HUES48 (cell line): ENCODE measurements around the gene PTGR1.

Source experiments
- H3K27ac ChIP-seq: one replicate; pipeline ENCODE4 v1.7.0; 2013; ENCODE audit warnings: low read depth, low read length, inconsistent platforms
- H3K27me3 ChIP-seq: 2 replicates; pipeline ENCODE4 v1.6.1; 2013; ENCODE audit warnings: mild to moderate bottlenecking, low read length; ENCODE audit not compliant: control insufficient read depth, insufficient read depth
- H3K36me3 ChIP-seq: 2 replicates; pipeline ENCODE4 v1.6.1; 2013; ENCODE audit warnings: low read length; ENCODE audit not compliant: control insufficient read depth, insufficient read depth
- H3K4me1 ChIP-seq: 2 replicates; pipeline ENCODE4 v1.6.1; 2013; ENCODE audit warnings: mild to moderate bottlenecking, low read length; ENCODE audit not compliant: control insufficient read depth, insufficient read depth
- H3K4me3 ChIP-seq: 2 replicates; pipeline ENCODE4 v1.5.1; 2013; ENCODE audit warnings: mild to moderate bottlenecking, low read depth, low read length
- H3K9ac ChIP-seq: 2 replicates; pipeline ENCODE4 v1.6.1; 2013; ENCODE audit warnings: mild to moderate bottlenecking, low read depth, low read length, moderate library complexity
- H3K9me3 ChIP-seq: 2 replicates; pipeline ENCODE4 v1.6.1; 2013; ENCODE audit warnings: low read length; ENCODE audit not compliant: control insufficient read depth, insufficient read depth

Gene PTGR1

GRCh38 chr9:111599092-111599954, at the start of gene PTGR1:
Gene PTGR1, minus strand, starts transcription at chr9:111599647. Its CDS starts 2,225 bp downstream, at chr9:111597422.
- peaks cover 20% of the 10 kb centered on the region for H3K36me3 ChIP-seq
- no peaks in the 10 kb centered on the region for H3K9me3 ChIP-seq
- peak within 1 kb of the TSS; percentile 12; the same call in 1 of the 2 replicates for H3K9ac ChIP-seq
- H3K4me1 ChIP-seq = peaks cover 3% of the 10 kb centered on the region; the same call in 1 of the 2 replicates
- H3K27me3 ChIP-seq = peaks cover 4% of the 10 kb centered on the region; the same call in 1 of the 2 replicates
- H3K27ac ChIP-seq = peak within 1 kb of the TSS; percentile 21
- H3K4me3 ChIP-seq = peak within 1 kb of the TSS; percentile 90

GRCh38 chr9:111649016-111649415, 49.6 kb upstream of the PTGR1 start:
- no peak overlapping the region for H3K9ac ChIP-seq
- H3K27ac ChIP-seq = no peak overlapping the region
- no peak overlapping the region for H3K4me3 ChIP-seq
- H3K9me3 ChIP-seq = no peaks in the 10 kb centered on the region
- H3K36me3 ChIP-seq = peaks cover 67% of the 10 kb centered on the region
- no peaks in the 10 kb centered on the region for H3K27me3 ChIP-seq
- no peaks in the 10 kb centered on the region for H3K4me1 ChIP-seq

- Histone ChIP-seq H3K27me3 (no peaks in the 10 kb centered on the region), H3K9me3 (no peaks in the 10 kb centered on the region), H3K36me3 (peaks cover 62% of the 10 kb centered on the region), H3K27ac (no peak overlapping the region), H3K4me3 (no peak overlapping the region), H3K9ac (no peak overlapping the region), H3K4me1 (no peaks in the 10 kb centered on the region)
Measured at GRCh38 chr9:111648066-111648465, 48.6 kb upstream of the PTGR1 start.

DNA sequence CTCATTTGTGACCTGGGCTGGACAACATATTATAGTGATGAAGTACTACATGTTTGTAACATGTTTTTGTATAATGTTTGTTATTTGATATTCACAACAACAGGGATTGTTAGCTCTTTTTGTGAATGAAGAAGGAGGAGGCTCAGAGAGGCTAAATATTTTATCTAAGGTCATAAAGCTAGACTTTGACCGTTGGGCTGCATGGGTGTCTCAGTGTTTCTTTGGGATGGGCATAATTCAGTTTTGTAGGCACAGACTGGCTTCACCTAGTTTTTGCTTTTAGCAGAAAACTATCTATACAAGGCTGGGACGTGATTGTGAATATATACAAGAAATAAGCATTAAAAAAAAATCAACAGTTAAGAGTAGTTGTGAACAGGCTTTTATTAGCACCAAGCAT, 47.0 kb upstream of the PTGR1 start:
- Histone ChIP-seq H3K27me3 (no peaks in the 10 kb centered on the region), H3K9ac (no peak overlapping the region), H3K4me1 (no peaks in the 10 kb centered on the region), H3K36me3 (peaks cover 62% of the 10 kb centered on the region), H3K27ac (no peak overlapping the region), H3K4me3 (no peak overlapping the region), H3K9me3 (no peaks in the 10 kb centered on the region)

DNA sequence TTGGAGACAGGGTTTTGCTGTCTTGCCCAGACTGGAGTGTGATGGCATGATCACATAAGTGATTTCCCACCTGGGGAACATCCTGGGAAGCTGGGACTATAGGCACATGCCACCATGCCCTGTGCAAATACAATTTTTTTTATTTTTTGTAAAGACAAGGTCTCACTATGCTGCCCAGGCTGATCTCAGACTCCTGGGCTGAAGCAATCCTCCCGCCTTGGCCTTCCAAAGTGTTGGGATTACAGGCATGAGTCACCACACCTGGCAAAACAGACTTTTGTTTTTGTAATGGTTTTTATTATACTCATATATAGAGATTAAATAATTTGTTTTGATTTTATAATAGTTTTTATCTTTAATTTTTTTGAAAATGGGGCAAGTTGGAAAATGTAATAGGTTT, 46.4 kb upstream of the PTGR1 start:
- H3K9me3 ChIP-seq = no peaks in the 10 kb centered on the region
- no peak overlapping the region for H3K4me3 ChIP-seq
- H3K36me3 ChIP-seq = peaks cover 62% of the 10 kb centered on the region
- H3K27me3 ChIP-seq = no peaks in the 10 kb centered on the region
- no peak overlapping the region for H3K27ac ChIP-seq
- H3K9ac ChIP-seq = no peak overlapping the region
- no peaks in the 10 kb centered on the region for H3K4me1 ChIP-seq

- no peak overlapping the region for H3K9ac ChIP-seq
- 0 out of 2 replicates have a peak, but pooled peaks cover 1% of the 10 kb centered on the region for H3K9me3 ChIP-seq
- no peaks in the 10 kb centered on the region for H3K4me1 ChIP-seq
- H3K4me3 ChIP-seq = no peak overlapping the region
- H3K27me3 ChIP-seq = no peaks in the 10 kb centered on the region
- peaks cover 47% of the 10 kb centered on the region for H3K36me3 ChIP-seq
- no peak overlapping the region for H3K27ac ChIP-seq
Measured at GRCh38 chr9:111644195-111644772, 44.8 kb upstream of the PTGR1 start.

DNA sequence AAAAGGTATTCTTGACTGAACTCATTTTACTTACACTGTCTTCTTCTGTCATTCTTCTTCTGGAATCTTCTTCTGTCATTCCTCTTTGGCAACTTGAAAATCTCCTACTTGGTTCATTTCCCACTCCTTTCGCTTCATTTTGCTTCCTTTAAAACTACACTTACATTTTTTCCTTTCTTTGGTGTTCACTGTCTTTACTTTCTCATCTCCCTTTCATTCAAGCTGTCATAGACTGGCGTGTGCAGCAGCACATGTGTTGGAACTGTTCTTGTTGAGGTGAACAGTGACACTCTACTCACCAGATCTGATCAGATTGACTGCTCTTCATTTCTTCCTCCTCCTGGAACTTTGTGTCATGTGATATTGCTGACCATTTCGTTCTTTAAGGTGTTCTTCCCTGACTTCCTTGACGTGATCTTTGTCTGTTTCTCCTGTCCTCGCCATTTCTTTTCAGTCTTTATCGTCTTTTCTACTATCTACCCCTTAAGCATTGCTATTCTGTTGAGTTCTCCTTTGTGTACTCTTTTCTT, 38.0 kb upstream of the PTGR1 start:
- H3K27me3 ChIP-seq = no peaks in the 10 kb centered on the region
- H3K9ac ChIP-seq = no peak overlapping the region
- H3K9me3 ChIP-seq = 0 out of 2 replicates have a peak, but pooled peaks cover 5% of the 10 kb centered on the region
- H3K36me3 ChIP-seq = 0 out of 2 replicates have a peak, but pooled peaks cover 3% of the 10 kb centered on the region
- peaks cover 6% of the 10 kb centered on the region; the same call in 1 of the 2 replicates for H3K4me1 ChIP-seq
- H3K27ac ChIP-seq = no peak overlapping the region
- H3K4me3 ChIP-seq = no peak overlapping the region

- Histone ChIP-seq H3K4me3 (no peak overlapping the region), H3K9me3 (0 out of 2 replicates have a peak, but pooled peaks cover 5% of the 10 kb centered on the region)
Measured at GRCh38 chr9:111634860-111635259, 35.4 kb upstream of the PTGR1 start.

DNA sequence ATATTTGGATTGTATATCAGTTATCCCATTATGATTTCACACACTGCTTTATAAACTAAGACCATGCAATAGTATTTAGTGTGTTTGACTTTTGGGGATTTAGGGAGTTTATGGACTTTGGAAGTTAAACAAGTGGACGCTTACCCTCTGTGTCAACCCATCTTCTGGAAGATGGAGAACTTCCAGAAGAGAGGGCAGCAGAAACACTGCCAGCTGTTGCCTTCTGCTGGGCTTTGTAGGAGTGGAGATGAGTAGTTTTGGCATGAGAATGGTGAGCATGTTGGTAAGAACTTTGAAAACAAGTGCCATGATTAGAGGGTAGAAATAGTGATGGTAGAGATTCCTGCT, 33.9 kb upstream of the PTGR1 start:
- Histone ChIP-seq H3K36me3 (0 out of 2 replicates have a peak, but pooled peaks cover 3% of the 10 kb centered on the region), H3K9ac (no peak overlapping the region), H3K27me3 (no peaks in the 10 kb centered on the region), H3K4me3 (0 out of 2 replicates have a peak overlapping the region, but pooled peaks have one; percentile 82), H3K4me1 (peaks cover 12% of the 10 kb centered on the region; the same call in 1 of the 2 replicates), H3K27ac (no peak overlapping the region), H3K9me3 (no peaks in the 10 kb centered on the region)

More at GRCh38 chr9:111634860-111635259, 35.4 kb upstream of the PTGR1 start:
- H3K27me3 ChIP-seq = no peaks in the 10 kb centered on the region
- peaks cover 12% of the 10 kb centered on the region; the same call in 1 of the 2 replicates for H3K4me1 ChIP-seq
- H3K36me3 ChIP-seq = 0 out of 2 replicates have a peak, but pooled peaks cover 3% of the 10 kb centered on the region
- no peak overlapping the region for H3K9ac ChIP-seq
- no peak overlapping the region for H3K27ac ChIP-seq

GRCh38 chr9:111632695-111633388, 33.4 kb upstream of the PTGR1 start:
- H3K9ac ChIP-seq = no peak overlapping the region
- no peaks in the 10 kb centered on the region for H3K27me3 ChIP-seq
- H3K4me1 ChIP-seq = peaks cover 12% of the 10 kb centered on the region; the same call in 1 of the 2 replicates
- H3K27ac ChIP-seq = no peak overlapping the region
- no peaks in the 10 kb centered on the region for H3K9me3 ChIP-seq
- 0 out of 2 replicates have a peak, but pooled peaks cover 3% of the 10 kb centered on the region for H3K36me3 ChIP-seq
- H3K4me3 ChIP-seq = peak overlapping the region; percentile 82
